Liver (tissue), 3 donors: ENCODE data around the gene FAM111A.

ENCODE experiments used
- EGR1 ChIP-seq, 2 donors: IDR thresholded peaks; 2 replicates each; pipeline ENCODE4 v1.6.1; 2016 to 2018; ENCODE audit warnings: antibody characterized with exemption in 2 of 2, low read depth in 2 of 2
- FOXA1 ChIP-seq: IDR thresholded peaks from 2 replicates; pipeline ENCODE4 v1.6.1; 2016; ENCODE audit warnings: antibody characterized with exemption
- JUND ChIP-seq, 2 donors: IDR thresholded peaks; 2 replicates each; pipeline ENCODE4 v1.6.1; 2016; ENCODE audit warnings: antibody characterized with exemption in 2 of 2
- NR2F2 ChIP-seq: IDR thresholded peaks from 2 replicates; pipeline ENCODE4 v1.6.1; 2016; ENCODE audit warnings: antibody characterized with exemption
- RAD21 ChIP-seq, 2 donors: IDR thresholded peaks; 2 replicates each; pipeline ENCODE4 v1.6.1; 2016; ENCODE audit warnings: antibody characterized with exemption in 2 of 2, mild to moderate bottlenecking in 2 of 2
- SP1 ChIP-seq: IDR thresholded peaks from 2 replicates; pipeline ENCODE4 v1.6.1; 2018; ENCODE audit warnings: antibody characterized with exemption, mild to moderate bottlenecking
- TAF1 ChIP-seq: conservative IDR thresholded peaks from 2 replicates; pipeline ENCODE4 v1.6.1; 2016; ENCODE audit warnings: antibody characterized with exemption, mild to moderate bottlenecking
- YY1 ChIP-seq: IDR thresholded peaks from 2 replicates; pipeline ENCODE4 v1.6.1; 2016; ENCODE audit warnings: antibody characterized with exemption, mild to moderate bottlenecking
- TF ChIP-seq, protein P1 (sequence below): fragments of 150-350 bp; IDR thresholded peaks from 2 replicates; pipeline ENCODE4 v1.5.1; 2017; ENCODE audit warnings: improper control_type of control experiment, low read depth, low read length; ENCODE audit not compliant: missing input control
- TF ChIP-seq, protein P2 (sequence below): IDR thresholded peaks from 2 replicates; pipeline ENCODE4 v1.6.1; 2016; ENCODE audit warnings: antibody characterized with exemption
- TF ChIP-seq, protein P3 (sequence below): IDR thresholded peaks from 2 replicates; pipeline ENCODE4 v1.6.1; 2016; ENCODE audit warnings: antibody characterized with exemption, mild to moderate bottlenecking
- donor health status: healthy.
- donor health status: healthy.

DNA sequence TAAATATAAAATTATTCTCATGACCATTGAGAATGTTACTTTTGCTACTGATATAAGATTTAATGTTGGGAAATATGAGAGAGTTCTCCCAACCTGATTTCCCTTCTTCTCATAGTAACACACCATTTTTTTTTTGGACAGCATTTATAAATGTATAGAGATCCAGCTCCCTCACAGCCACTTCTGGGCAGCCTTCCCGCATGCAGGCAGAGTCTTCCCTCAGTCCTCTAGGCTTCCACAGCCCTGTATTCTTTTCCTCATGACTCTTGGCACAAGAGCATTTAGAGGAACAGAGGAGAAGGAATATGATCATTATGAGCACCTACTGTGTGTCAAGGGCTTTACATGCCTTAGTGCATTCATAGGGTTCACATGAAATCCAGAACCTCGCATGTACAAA lies 38.3 kb downstream of the FAM111A start:
- TF ChIP-seq, protein P1, sequence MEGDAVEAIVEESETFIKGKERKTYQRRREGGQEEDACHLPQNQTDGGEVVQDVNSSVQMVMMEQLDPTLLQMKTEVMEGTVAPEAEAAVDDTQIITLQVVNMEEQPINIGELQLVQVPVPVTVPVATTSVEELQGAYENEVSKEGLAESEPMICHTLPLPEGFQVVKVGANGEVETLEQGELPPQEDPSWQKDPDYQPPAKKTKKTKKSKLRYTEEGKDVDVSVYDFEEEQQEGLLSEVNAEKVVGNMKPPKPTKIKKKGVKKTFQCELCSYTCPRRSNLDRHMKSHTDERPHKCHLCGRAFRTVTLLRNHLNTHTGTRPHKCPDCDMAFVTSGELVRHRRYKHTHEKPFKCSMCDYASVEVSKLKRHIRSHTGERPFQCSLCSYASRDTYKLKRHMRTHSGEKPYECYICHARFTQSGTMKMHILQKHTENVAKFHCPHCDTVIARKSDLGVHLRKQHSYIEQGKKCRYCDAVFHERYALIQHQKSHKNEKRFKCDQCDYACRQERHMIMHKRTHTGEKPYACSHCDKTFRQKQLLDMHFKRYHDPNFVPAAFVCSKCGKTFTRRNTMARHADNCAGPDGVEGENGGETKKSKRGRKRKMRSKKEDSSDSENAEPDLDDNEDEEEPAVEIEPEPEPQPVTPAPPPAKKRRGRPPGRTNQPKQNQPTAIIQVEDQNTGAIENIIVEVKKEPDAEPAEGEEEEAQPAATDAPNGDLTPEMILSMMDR: no peak
- TF ChIP-seq TAF1 (no peak), YY1 (no peak), RAD21 (IDR thresholded peaks at IDR 0.05) (no peak), JUND (IDR thresholded peaks at IDR 0.05) (no peak), NR2F2 (no peak), SP1 (no peak), FOXA1 (no peak), EGR1 (IDR thresholded peaks at IDR 0.05; ENCODE audit: low read depth in 2 of 2) (no peak)
- TF ChIP-seq, protein P2, sequence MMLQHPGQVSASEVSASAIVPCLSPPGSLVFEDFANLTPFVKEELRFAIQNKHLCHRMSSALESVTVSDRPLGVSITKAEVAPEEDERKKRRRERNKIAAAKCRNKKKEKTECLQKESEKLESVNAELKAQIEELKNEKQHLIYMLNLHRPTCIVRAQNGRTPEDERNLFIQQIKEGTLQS: no peak
- TF ChIP-seq, protein P3, sequence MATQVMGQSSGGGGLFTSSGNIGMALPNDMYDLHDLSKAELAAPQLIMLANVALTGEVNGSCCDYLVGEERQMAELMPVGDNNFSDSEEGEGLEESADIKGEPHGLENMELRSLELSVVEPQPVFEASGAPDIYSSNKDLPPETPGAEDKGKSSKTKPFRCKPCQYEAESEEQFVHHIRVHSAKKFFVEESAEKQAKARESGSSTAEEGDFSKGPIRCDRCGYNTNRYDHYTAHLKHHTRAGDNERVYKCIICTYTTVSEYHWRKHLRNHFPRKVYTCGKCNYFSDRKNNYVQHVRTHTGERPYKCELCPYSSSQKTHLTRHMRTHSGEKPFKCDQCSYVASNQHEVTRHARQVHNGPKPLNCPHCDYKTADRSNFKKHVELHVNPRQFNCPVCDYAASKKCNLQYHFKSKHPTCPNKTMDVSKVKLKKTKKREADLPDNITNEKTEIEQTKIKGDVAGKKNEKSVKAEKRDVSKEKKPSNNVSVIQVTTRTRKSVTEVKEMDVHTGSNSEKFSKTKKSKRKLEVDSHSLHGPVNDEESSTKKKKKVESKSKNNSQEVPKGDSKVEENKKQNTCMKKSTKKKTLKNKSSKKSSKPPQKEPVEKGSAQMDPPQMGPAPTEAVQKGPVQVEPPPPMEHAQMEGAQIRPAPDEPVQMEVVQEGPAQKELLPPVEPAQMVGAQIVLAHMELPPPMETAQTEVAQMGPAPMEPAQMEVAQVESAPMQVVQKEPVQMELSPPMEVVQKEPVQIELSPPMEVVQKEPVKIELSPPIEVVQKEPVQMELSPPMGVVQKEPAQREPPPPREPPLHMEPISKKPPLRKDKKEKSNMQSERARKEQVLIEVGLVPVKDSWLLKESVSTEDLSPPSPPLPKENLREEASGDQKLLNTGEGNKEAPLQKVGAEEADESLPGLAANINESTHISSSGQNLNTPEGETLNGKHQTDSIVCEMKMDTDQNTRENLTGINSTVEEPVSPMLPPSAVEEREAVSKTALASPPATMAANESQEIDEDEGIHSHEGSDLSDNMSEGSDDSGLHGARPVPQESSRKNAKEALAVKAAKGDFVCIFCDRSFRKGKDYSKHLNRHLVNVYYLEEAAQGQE: no peak
